COLO668 (cell line): Measurements from ENCODE around the gene XPR1.
"Not testable (repeated sequence)": the region's sequence is repeated elsewhere in the genome, so short reads cannot be mapped to it uniquely, and the experiment has no call there.

ENCODE experiments used
- DNase-seq: peaks from one replicate; lab custom pipeline; 2025; ENCODE audit not compliant: unreplicated experiment; lab: John Stamatoyannopoulos, UW

XPR1 gene

DNA sequence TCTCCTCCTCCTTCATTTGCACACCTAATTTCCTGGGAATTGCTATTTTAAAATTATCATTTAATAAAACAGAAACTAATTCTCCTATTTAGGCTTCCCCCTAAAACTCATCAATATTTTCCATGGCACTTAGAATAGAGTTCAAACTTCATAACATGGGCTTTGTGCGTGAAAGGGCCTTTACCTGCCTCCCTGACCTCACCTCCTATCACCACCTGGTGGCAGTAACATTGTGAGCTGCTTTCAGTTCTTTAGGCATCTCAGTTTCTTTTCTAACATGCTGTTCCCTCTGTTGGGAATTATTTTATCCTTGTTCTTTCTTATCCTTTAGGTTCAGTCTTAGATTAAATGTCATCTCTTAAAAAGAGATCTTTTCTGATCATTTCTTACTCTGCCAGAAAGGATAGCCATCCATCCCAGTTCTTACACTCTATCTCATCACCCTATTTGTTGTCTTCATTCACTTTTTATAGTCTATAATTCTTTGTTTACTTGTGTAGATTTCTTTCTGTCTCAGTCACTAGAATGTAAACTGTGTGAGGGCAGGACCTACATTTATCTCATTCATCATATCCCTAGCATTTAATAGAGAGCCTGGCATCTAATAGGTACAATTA is 147.1 kb downstream of the XPR1 start:
- peak; percentile 20 for DNase-seq

DNA sequence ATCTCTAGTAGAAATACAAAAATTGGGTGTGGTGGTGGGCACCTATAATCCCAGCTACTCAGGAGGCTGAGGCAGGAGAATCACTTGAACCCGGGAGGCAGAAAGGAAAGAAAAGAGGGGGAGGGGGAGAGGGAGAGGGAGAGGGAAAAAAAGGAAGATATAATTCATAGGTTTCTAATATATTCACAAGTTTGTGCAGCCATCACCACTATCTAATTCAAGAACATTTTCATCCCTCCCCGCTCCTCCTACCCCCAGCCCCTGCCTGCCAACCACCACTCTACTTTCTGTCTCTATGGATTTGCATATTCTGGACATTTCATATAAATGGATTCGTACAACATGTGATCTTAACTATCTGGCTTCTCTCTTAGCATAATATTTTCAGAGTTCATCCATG is 147.8 kb downstream of the XPR1 start:
- no peak for DNase-seq

DNA sequence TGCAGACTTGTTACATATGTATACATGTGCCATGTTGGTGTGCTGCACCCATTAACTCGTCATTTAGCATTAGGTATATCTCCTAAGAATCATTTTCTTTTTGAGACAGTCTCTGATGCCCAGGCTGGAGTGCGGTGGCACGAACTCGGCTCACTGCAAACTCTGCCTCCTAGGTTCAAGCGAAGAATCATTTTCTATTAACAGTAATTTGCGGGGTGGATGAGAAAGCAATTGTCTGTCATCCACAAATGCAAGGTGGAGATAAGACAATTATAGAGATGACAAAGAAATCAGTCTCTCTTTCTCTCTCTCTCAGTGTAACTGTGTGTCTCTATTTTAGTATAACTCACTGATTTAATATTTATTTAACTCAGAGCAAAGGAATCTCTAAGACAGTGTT is 149.9 kb downstream of the XPR1 start:
- no peak for DNase-seq

DNA sequence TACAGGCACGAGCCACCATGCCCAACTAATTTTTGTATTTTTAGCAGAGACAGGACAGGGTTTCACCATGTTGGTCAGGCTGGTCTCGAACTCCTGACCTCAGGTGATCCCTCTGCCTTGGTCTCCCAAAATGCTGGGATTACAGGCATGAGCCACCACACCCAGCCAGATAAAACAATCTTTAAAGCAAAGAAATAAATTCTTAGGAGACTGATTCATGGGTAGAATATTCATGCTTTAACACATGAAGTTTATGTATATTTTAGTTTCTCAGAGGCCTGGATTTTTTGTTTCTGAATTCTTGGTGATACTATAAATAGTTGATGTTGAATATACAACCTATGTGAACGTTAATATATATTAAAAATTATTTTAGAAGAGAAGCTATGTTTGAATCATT is 153.5 kb downstream of the XPR1 start:
- DNase-seq = no peak

DNA sequence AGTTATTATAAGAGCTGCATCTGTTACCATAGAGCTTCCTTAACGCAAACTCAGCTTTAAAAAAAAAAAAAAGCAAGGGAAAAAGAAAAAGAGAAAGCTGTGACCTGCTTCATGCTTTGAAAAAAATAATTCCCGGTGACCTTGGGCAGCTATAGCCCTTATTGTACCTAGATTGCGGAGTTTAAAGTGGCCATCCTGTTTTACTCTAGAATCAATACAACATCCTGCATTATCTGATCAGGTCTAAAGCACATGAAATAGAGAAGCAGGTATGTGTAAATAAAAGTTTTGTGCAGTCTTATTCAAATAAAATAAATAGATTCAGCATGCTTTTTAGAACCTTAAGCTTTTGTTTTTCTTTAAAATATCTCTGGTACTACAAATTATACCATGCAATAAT is 154.1 kb downstream of the XPR1 start:
- no peak for DNase-seq

DNA sequence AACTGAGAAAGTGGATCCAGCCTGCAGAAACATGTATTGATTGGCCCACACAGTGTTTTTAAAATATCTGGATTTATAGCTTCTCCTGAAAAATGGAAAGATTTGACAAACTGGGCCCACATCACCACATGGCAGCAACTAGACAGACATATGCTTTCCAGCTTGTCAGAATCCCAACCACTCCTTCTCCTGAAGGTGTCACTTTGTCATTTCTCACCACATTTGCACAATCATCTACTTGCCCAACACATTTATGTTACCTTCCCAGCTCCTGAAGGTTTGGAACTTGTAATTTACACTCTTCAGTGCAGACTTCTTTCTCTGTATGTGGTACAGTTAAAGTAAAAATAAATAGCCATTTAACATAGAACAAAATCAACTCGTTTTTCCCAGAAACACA is 154.8 kb downstream of the XPR1 start:
- no peak for DNase-seq

DNA sequence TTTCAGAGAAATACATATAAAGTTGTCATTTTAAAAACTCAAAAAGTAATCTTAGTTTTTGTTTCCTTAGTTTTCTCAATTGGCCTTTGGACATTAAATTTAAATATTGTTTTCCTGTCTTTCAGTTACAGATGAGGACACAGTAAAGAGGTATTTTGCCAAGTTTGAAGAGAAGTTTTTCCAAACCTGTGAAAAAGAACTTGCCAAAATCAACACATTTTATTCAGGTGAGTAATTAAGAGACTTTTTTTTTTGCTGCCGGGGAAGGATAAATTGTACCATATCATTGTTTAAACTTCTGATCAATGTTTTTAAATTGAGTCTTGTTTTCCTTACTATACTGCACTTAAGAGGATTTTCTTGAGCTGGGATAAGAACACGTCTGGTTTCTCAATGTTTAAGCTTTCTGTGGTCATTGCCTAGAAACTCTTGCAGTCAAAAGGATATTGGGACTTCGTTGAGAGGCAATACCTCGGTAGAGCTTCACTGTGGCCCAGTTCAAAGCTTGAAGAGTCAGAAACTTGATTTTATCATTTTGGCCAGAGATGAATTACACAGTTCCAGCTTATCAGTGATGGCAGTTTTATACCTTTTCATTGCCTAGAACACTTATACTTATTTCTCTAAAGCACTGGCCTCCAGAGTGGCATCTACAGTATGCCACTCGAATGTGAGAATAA is 155.9 kb downstream of the XPR1 start:
- no peak for DNase-seq

DNA sequence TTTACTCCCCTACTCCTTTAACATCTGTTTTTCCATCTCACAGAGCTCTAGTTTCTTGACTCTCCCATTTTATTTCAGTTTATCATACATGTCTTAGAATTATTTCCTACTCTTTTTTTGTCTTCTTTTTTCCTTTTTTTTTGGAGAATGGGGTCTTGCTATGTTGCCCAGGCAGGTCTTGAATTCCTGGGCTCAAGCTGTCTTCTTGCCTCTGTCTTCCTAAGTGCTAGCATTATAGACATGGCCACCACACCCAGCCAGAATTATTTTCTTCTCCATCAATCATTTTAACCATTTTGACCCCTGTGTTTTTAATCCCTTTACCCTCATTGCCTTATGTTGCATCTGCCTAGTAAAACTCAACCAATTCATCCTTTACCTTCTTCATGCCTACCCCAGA is 157.6 kb downstream of the XPR1 start:
- no peak for DNase-seq

DNA sequence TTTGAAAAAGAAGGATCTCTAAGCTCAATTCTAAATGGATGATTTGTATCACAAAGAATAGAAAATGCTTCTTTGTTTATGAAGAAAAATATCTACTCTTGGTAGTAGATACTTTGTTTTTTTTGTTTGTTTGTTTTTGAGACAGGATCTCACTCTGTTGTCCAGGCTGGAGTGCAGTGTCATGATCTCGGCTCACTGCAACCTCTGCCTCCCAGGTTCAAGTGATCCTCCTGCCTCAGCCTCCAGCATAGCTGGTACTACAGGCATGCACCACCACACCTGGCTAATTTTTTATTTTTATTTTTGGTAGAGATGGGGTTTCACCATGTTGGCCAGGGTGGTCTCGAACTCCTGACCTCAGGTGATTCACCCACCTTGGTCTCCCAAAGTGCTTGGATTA is 159.3 kb downstream of the XPR1 start:
- not testable (repeated sequence) for DNase-seq

DNA sequence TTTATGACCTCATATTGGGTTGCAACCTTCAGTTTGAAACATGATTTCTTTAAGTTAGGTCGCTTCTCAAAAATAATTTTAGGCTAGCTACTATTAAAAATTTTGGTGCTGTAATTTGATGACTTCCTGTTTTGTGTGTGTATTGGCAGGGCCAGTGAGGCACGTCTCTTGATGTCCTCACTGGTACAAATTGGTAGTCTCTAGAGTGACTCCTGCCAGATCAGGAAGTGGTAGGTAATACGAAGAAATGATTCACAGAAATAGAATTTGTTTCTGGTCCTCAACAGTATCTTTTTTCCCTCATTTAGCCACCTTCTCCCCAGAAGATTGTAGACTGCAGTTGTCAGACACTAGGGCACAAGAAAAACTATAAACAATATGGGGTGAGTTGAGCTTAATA is 160.0 kb downstream of the XPR1 start:
- no peak for DNase-seq

DNA sequence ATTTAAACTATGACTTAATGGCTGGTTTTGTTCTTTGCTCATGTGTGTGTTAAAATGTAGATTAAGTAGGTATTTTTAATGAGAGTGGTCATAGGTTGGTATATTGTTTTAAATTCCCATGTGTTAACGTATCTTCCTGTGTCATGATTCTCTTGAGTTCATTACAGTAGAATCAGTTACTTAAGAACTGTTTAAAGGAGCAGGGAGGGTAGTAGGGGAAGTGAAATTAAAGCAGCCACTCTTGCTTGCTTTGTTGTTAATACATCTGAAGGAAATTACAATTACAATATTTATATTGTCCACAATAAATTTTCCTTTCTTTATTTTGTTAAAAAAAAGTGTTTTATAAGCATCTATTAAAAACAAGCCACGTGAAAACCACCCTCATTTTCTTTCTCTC is 161.6 kb downstream of the XPR1 start:
- no peak for DNase-seq

DNA sequence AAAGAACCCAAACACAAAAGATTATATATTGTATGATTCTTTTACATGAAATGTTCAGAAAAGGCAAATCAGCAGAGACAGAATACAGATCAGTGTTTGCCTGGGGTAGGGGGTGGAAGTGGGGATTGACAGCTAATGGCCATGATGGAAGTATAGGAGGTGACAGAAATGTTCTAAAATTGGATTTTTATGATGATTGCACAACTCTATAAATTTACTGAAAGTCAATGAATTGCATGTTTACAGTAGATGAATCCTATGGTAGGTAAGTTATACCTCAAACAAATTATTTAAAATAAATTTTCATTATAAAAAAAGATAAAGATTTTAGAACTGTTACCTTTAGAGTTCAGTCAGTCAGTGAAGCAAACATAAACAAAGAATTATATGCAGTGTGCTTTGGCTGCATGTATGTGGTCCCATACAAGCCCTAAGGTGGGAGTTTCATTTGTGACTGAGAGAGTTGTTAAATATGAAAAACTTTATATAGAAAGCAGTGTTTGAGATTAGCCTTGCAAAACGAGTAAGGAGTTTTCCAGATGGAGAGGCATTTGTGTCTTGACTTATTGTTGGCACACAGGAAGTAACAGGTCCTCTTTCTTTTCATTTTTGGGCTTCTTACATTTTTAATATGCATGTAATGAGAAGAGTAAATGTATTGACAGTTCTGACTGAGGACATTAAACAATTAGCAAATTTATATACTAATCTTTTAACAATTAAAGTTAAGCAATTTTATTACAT is 165.2 kb downstream of the XPR1 start:
- DNase-seq = no peak

DNA sequence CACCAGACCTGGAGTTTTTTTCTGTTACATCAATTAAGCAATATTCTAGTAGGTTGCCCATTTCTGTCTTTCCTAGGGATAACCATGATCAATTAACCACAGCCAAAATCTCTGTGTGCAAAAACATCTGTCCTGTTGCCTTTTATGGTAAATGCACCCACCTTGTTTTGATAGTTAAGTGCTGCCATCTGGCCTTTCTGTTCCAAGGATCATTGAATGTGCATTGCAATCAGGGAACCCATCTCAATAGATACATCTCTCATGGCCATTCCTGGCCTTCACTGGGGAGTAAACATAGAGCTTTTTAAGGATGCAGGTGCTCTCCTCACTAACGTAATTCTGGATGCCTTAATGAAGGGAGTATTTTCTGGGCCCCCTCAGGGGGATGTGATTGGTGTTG is 169.1 kb downstream of the XPR1 start:
- no peak for DNase-seq

DNA sequence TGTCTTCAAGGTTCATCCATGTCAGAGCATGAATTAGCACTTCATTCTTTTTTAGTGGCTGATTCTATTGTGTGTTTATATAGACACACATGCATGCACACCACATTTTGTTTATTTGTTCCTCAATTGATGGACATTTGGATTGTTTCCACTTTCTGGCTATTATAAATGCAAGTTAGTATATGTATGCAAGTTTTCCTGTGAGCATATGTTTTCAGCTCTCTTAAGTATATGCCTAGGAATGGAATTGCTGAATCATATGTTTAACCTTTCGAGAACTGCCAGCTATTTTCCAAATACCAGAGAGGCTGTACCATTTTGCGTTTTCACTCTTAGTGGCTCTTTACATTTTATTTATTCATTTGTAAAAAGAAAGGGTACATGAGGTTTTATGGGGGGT is 171.0 kb downstream of the XPR1 start:
- DNase-seq = no peak

DNA sequence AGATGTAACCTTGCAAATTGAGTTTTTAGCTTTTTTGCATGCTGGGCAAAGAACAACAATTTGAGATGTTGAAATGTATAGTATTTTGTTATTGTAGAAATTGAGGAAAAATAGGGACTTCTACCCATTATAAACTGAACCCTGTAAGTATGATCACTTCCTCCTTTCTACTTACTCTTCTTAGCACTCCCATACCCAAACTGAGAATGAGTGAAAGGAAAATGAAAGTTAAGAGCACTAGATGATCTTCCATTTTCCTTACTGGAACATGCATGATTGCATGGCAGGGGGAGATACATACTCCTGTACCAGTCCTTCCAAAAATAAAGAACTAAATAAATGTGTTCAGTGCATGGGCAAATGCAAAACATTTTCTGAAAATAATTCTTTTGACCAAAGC is 173.5 kb downstream of the XPR1 start:
- DNase-seq = no peak

DNA sequence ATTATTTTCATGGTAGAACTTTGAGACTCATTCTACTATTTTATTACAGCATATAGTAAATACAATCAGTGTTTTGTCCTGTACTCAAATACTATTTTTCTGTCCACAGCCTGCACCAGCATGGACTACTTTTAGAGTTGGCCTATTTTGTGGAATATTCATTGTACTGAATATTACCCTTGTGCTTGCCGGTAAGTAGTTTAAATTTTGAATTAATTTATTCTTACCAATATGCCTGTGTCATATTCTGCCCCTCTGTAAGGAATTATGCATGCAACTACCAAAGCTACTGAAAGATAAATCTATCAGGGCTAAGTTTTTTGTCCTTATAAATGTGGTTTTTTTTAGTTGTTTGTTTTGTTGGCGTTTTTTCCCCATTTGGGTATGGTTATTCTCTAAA is 179.5 kb downstream of the XPR1 start:
- no peak for DNase-seq

DNA sequence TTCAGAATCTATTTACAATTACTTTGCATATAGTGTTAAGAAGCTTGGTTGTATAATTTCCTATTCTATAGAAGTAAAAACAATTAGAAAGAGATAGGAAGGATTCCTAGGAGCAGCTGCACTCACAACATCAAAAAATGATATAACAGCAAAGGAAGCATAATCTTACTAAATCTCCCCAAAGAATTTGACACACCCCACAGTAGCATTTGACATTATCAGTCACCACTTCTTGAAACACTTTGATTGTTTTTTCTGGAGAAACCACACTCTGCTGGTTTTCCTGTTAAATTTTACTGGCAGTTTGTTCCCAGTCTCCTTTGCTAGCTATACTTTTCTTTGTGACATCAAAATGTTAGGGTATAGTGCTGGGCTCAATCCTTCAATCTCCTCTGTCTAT is 180.1 kb downstream of the XPR1 start:
- no peak for DNase-seq

DNA sequence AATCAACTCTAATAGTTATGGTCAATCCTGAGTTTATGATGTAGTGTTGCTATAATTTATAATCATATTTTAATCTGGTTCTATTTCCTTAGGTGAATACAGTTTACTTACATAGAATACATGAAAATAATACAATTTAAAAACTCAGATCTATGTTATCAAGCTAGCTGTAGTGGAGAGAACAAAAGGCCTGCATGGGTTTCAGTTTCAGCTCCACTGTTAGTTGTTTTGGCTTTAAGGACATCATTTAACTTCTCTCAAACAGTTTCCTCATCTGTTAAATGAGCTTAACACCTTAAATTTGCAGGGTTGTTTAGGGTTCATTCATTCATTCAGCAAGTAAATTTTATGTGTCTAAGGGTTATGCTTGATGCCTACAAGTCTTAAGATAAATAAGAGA is 182.4 kb downstream of the XPR1 start:
- no peak for DNase-seq

DNA sequence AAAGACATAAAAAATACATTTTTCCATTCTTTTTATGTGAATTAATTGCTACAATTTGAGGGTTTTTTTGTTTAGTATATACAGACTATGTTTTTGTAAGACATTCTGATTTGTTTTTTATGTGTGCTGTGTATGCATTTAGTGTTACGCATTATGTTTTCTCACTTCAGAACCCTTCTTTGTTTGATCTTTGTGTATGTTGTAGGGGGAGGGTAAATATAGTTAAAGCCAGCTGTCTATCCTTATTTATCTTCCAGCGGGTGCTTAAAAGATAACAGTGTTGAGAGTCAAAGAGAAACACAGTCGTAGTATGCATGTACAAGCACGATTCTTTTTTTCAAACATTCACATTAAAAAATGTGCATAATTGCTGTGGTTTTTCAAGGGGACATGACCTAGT is 183.4 kb downstream of the XPR1 start:
- no peak for DNase-seq

DNA sequence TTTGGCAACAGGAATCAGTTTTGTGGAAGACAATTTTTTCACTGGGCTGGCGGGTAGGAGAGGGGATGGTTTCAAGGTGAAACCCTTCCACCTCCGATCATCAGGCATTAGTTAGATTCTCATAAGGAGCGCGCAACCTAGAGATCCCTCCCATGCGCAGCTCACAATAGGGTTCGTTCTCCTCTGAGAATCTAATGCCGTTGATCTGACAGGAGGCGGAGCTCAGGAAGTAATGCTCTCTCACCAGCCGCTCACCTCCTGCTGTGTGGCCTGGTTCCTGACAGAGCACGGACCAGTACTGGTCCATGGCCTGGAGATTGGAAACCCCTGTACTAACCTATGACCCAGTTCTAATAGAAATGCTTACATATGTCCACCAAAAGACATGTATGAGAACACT is 184.3 kb downstream of the XPR1 start:
- DNase-seq = no peak

DNA sequence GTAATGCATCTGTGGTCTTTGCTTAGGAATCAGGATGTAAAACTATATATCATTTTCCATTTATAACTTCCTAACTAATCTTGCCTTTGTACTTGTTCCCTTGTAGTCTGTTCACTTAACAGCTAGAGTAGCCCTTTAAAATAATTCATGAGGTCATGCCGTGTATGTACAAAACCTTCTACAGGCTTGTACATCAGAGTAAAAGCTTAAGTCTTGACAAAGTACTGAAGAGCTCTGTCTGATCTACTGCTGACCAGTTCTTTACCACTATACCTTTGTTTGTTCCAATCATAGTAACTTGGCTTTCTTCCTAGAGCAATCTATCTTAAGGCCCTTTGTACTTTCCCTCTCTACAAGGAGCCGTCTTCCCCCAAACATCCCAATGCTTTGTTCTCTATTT is 190.1 kb downstream of the XPR1 start:
- no peak for DNase-seq

DNA sequence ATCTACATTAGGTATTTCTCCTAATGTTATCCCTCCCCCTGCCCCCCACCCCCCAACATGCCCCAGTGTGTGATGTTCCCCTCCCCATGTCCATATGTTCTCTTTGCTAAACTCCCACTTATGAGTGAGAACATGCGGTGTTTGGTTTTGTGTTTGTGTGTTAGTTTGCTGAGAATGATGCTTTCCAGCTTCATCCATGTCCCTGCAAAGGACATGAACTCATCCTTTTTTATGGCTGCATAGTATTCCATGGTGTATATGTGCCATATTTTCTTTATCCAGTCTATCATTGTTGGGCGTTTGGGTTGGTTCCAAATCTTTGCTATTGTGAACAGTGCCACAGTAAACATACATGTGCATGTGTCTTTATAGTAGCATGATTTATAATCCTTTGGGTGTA is 199.7 kb downstream of the XPR1 start:
- not testable (repeated sequence) for DNase-seq

DNA sequence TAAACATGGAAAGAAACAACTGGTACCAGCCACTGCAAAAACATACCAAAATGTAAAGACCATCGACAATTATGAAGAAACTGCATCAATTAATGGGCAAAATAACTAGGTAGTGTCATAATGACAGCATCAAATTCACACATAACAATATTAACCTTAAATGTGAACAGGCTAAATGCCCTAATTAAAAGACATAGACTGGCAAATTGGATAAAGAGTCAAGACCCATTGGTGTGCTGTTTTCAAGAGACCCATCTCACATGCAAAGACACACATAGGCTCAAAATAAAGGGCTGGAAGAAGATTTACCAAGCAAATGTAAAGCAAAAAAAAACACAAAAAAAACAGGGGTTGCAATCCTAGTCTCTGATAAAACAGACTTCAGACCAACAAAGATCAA is 201.4 kb downstream of the XPR1 start:
- not testable (repeated sequence) for DNase-seq
